ENCODE results near the gene SLC25A34.

- TF ChIP-seq, protein P1, sequence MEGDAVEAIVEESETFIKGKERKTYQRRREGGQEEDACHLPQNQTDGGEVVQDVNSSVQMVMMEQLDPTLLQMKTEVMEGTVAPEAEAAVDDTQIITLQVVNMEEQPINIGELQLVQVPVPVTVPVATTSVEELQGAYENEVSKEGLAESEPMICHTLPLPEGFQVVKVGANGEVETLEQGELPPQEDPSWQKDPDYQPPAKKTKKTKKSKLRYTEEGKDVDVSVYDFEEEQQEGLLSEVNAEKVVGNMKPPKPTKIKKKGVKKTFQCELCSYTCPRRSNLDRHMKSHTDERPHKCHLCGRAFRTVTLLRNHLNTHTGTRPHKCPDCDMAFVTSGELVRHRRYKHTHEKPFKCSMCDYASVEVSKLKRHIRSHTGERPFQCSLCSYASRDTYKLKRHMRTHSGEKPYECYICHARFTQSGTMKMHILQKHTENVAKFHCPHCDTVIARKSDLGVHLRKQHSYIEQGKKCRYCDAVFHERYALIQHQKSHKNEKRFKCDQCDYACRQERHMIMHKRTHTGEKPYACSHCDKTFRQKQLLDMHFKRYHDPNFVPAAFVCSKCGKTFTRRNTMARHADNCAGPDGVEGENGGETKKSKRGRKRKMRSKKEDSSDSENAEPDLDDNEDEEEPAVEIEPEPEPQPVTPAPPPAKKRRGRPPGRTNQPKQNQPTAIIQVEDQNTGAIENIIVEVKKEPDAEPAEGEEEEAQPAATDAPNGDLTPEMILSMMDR (IDR thresholded peaks at IDR 0.05): no peak
- no peak for TF ChIP-seq POLR2A (IDR thresholded peaks at IDR 0.05)
Measured at GRCh38 chr1:15704526-15705183, 31.4 kb upstream of the SLC25A34 start.

Data from heart left ventricle (tissue), 13 donors.